HCT116 (cell line): ENCODE measurements around the gene ANKS1A. TPM values are rescaled to one million over a fixed set of nuclear protein-coding genes. Genes with fewer than 3 reads are reported as not detected.

ENCODE experiments used
- ATAC-seq: fragments of 200-7000 bp; cut with Tn5 transposase; 2 replicates; pipeline ENCODE4 v1.9.1; 2020; ENCODE audit warnings: mild to moderate bottlenecking, moderate library complexity
- BruUV-seq: library from RNA; stranded (reverse); fragments of 400-500 nt; replicated peaks from 2 replicates; lab custom pipeline; 2021; lab: Mats Ljungman, UMichigan
- CTCF ChIA-PET: fragments of 300-600 bp; sonication (Branson Sonifier 250); formaldehyde crosslinking; loops from one replicate; lab custom pipeline; 2021; ENCODE audit warnings: antibody characterized with exemption; lab: Charles Lee
- POLR2A ChIA-PET: fragments of 300-600, 350-600 bp; sonication (Branson Sonifier 250); formaldehyde crosslinking; loops from one replicate; lab custom pipeline; 2021; ENCODE audit warnings: antibody characterized with exemption; lab: Charles Lee
- RAD21 ChIA-PET, 2 experiments: fragments of 300-600 bp; sonication (Branson Sonifier 250); formaldehyde crosslinking; loops; one replicate each; lab custom pipeline; 2023; ENCODE audit warnings: low total read pairs in 2 of 2; ENCODE audit not compliant: uncharacterized antibody in 2 of 2, unreplicated experiment in 2 of 2, low non-redundant PET in 1 of 2; lab: Charles Lee
- DNase-seq: peaks from one replicate; pipeline ENCODE4 v3.0.0-alpha.2; 2010; ENCODE audit warnings: low read depth, low spot score
- H2AFZ ChIP-seq: fragments of 200-600 bp; shearing (Covaris generic), sonication (generic); 2 replicates; pipeline ENCODE4 v1.6.1; 2017; ENCODE audit warnings: low read depth, mixed run types, mixed read lengths, antibody characterized with exemption, low read length; ENCODE audit not compliant: poor library complexity, severe bottlenecking
- H3K27ac ChIP-seq: 2 replicates; pipeline ENCODE4 v1.5.1; 2012; ENCODE audit warnings: low read depth, low read length
- H3K27me3 ChIP-seq: fragments of 200-600 bp; sonication (generic); 2 replicates; pipeline ENCODE4 v1.6.1; 2016; ENCODE audit warnings: mixed run types, low read length, mixed read lengths; ENCODE audit not compliant: insufficient read depth
- H3K36me3 ChIP-seq, 2 experiments: fragments of 200-500 bp in 1 of 2; fragments of 200-600 bp in 1 of 2; sonication (Bioruptor generic) in 1 of 2; sonication (generic) in 1 of 2; 2 replicates each; pipeline versions ENCODE4 v1.5.1 to v1.6.1; 2014 to 2016; ENCODE audit warnings: low read length in 2 of 2, inconsistent platforms in 1 of 2, mixed read lengths in 1 of 2, mixed run types in 1 of 2; ENCODE audit not compliant: insufficient read depth in 2 of 2, control insufficient read depth in 1 of 2
- H3K4me1 ChIP-seq, 2 experiments: fragments of 200-600 bp in 1 of 2; sonication (generic) in 1 of 2; 2 replicates each; pipeline versions ENCODE4 v1.5.1 to v1.6.1; 2012 to 2017; ENCODE audit warnings: low read length in 2 of 2, inconsistent platforms in 1 of 2, mild to moderate bottlenecking in 1 of 2, mixed read lengths in 1 of 2, mixed run types in 1 of 2, moderate library complexity in 1 of 2; ENCODE audit not compliant: insufficient read depth in 2 of 2, control insufficient read depth in 1 of 2
- H3K4me2 ChIP-seq: fragments of 200-600 bp; sonication (generic); 2 replicates; pipeline ENCODE4 v1.6.1; 2017; ENCODE audit warnings: mixed run types, low read length, mixed read lengths
- H3K4me3 ChIP-seq, 2 experiments: fragments of 200-600 bp in 1 of 2; sonication (generic) in 1 of 2; replicated peaks in 1 of 2; 2 replicates each; pipeline ENCODE4 v1.5.1; 2011 to 2016; ENCODE audit warnings: low read length in 2 of 2, control low read depth in 1 of 2, low read depth in 1 of 2, mild to moderate bottlenecking in 1 of 2, mixed read lengths in 1 of 2, mixed run types in 1 of 2
- H3K79me2 ChIP-seq: fragments of 200-600 bp; sonication (generic); 2 replicates; pipeline ENCODE4 v1.6.1; 2017; ENCODE audit warnings: mild to moderate bottlenecking, mixed run types, low read length, moderate library complexity, mixed read lengths; ENCODE audit not compliant: insufficient read depth
- H3K9ac ChIP-seq: fragments of 200-600 bp; sonication (generic); 2 replicates; pipeline ENCODE4 v1.6.1; 2016; ENCODE audit warnings: low read length, mixed read lengths
- H3K9me2 ChIP-seq: fragments of 200-600 bp; sonication (generic), shearing (Covaris generic); 2 replicates; pipeline ENCODE4 v1.6.1; 2017; ENCODE audit warnings: mixed run types, mild to moderate bottlenecking, moderate library complexity; ENCODE audit not compliant: insufficient read depth
- H3K9me3 ChIP-seq, 2 experiments: fragments of 200-500 bp in 1 of 2; fragments of 200-600 bp in 1 of 2; sonication (Bioruptor generic) in 1 of 2; sonication (generic) in 1 of 2; 2 replicates each; pipeline ENCODE4 v1.6.1; 2014 to 2017; ENCODE audit warnings: low read length in 2 of 2, mixed read lengths in 2 of 2, inconsistent platforms in 1 of 2, low read depth in 1 of 2, mild to moderate bottlenecking in 1 of 2, mixed run types in 1 of 2, moderate library complexity in 1 of 2; ENCODE audit not compliant: control insufficient read depth in 1 of 2, insufficient read depth in 1 of 2
- H4K20me1 ChIP-seq: fragments of 200-600 bp; sonication (generic), shearing (Covaris generic); 2 replicates; pipeline ENCODE4 v1.6.1; 2017; ENCODE audit warnings: mixed run types, mild to moderate bottlenecking, moderate library complexity; ENCODE audit not compliant: insufficient read depth
- CBX3 ChIP-seq: IDR thresholded peaks from 2 replicates; pipeline ENCODE4 v1.6.1; 2012; ENCODE audit warnings: low read depth
- CEBPB ChIP-seq: IDR thresholded peaks from 2 replicates; pipeline ENCODE4 v1.6.1; 2012; ENCODE audit warnings: low read depth
- EZH2 ChIP-seq: fragments of 200-600 bp; sonication (generic); IDR thresholded peaks from 2 replicates; pipeline ENCODE4 v1.6.1; 2017; ENCODE audit warnings: antibody characterized with exemption, mixed run types
- REST ChIP-seq: IDR thresholded peaks from 2 replicates; pipeline ENCODE4 v1.6.1; 2012; ENCODE audit warnings: low read depth
- SIN3A ChIP-seq: IDR thresholded peaks from 2 replicates; pipeline ENCODE4 v1.6.1; 2012; ENCODE audit warnings: low read depth
- SP1 ChIP-seq: IDR thresholded peaks from 2 replicates; pipeline ENCODE4 v1.6.1; 2012; ENCODE audit warnings: low read depth
- YY1 ChIP-seq: IDR thresholded peaks from 2 replicates; pipeline ENCODE4 v1.6.1; 2011; ENCODE audit warnings: low read length, low read depth, moderate library complexity, mild to moderate bottlenecking; ENCODE audit not compliant: insufficient replicate concordance; ENCODE audit errors: extremely low read depth
- intact Hi-C: fragments of 100-400 bp; cut with micrococcal nuclease; formaldehyde crosslinking; loops from 2 replicates; pipeline ENCODE4 v1.10.0; 2022
- total RNA-seq: library from RNA; stranded (reverse); gene quantifications from one replicate; pipeline ENCODE4 v1.2.1, GENCODE V29; 2021; ENCODE audit not compliant: unreplicated experiment

ANKS1A gene
- total RNA-seq, 1 experiment from 2014 or later: 20.6 TPM

- H3K27ac ChIP-seq: no peak overlapping the region
- ChIA-PET CTCF (no interaction called here), POLR2A (no interaction called here), RAD21 (no interaction called here)
- H3K4me3 ChIP-seq: no peak overlapping the region
- no peak overlapping the region for H3K9ac ChIP-seq
- BruUV-seq: no TSS peak
- peaks cover 0 to 2% of the 10 kb centered on the region in 2 experiments; a peak in 2 of 4 replicates for H3K36me3 ChIP-seq
- TF ChIP-seq SP1 (no peak), CBX3 (no peak), YY1 (no peak), EZH2 (no peak), CEBPB (no peak), REST (no peak), SIN3A (no peak)
- no peak overlapping the region for H3K4me2 ChIP-seq
- no peak for ATAC-seq
- no peak for DNase-seq
- no peaks in the 10 kb centered on the region for H3K27me3 ChIP-seq
- intact Hi-C loops: no loop called here
- no peaks in the 10 kb centered on the region for H4K20me1 ChIP-seq
- H3K9me3 ChIP-seq: no peaks in the 10 kb centered on the region
- no peaks in the 10 kb centered on the region for H3K79me2 ChIP-seq
- no peaks in the 10 kb centered on the region for H3K9me2 ChIP-seq
- no peak overlapping the region for H2AFZ ChIP-seq
- no peaks in the 10 kb centered on the region for H3K4me1 ChIP-seq
These were observed 189.8 kb downstream of the ANKS1A start for GRCh38 chr6:35078896-35079295.
